GM12878 (cell line): ENCODE results near the gene ATP8B1. TPM values are rescaled to one million over a fixed set of nuclear protein-coding genes. Genes with fewer than 3 reads are reported as not detected.

Source experiments
- ATAC-seq: fragments of 200-7000 bp; cut with Tn5 transposase; 3 replicates; pipeline ENCODE4 v1.9.1; 2020; ENCODE audit warnings: mild to moderate bottlenecking, moderate library complexity
- BruUV-seq: library from RNA; stranded (reverse); fragments of 400-500 nt; replicated peaks from 2 replicates; lab custom pipeline; 2021; lab: Mats Ljungman, UMichigan
- CTCF ChIA-PET: fragments of 300-600 bp; sonication (Branson Sonifier 250); formaldehyde crosslinking; extraction: SDS; loops from one replicate; lab custom pipeline; 2021; ENCODE audit warnings: inconsistent platforms; lab: Yijun Ruan, JAX
- POLR2A ChIA-PET: fragments of 350-600 bp; formaldehyde crosslinking; extraction: SDS; loops from one replicate; lab custom pipeline; 2021; ENCODE audit warnings: inconsistent platforms; lab: Charles Lee
- RAD21 ChIA-PET: fragments of 300-600 bp; sonication (Branson Sonifier 250); formaldehyde crosslinking; loops from one replicate; lab custom pipeline; 2023; ENCODE audit warnings: antibody characterized with exemption; ENCODE audit not compliant: unreplicated experiment; lab: Charles Lee
- SMC1A ChIA-PET: fragments of 300-600 bp; sonication (Branson Sonifier 250); formaldehyde crosslinking; loops from one replicate; lab custom pipeline; 2023; ENCODE audit not compliant: unreplicated experiment, uncharacterized antibody; lab: Charles Lee
- DNase-seq: peaks from one replicate; pipeline ENCODE4 v3.0.0-alpha.2; 2011; ENCODE audit warnings: low read depth, low spot score
- FAIRE-seq: peaks from 3 replicates; lab custom pipeline; 2011; peaks lifted over from hg19 to GRCh38; lab: Jason Lieb, UNC
- H2AFZ ChIP-seq: 2 replicates; pipeline ENCODE4 v1.6.0; 2011; ENCODE audit warnings: low read depth, low read length, control low read depth; ENCODE audit not compliant: control insufficient read depth
- H3K27ac ChIP-seq: 2 replicates; pipeline ENCODE4 v1.5.1; 2011; ENCODE audit warnings: control low read depth; ENCODE audit not compliant: control insufficient read depth, insufficient read depth
- H3K27me3 ChIP-seq, 2 experiments: replicated peaks in 1 of 2; 2 replicates each; pipeline versions ENCODE4 v1.6.0 to v1.6.1; 2011; ENCODE audit warnings: low read length in 1 of 2; ENCODE audit not compliant: control insufficient read depth in 2 of 2, insufficient read depth in 2 of 2
- H3K36me3 ChIP-seq, 2 experiments: 2 replicates each; pipeline ENCODE4 v1.5.1; 2011; ENCODE audit warnings: low read length in 1 of 2; ENCODE audit not compliant: control insufficient read depth in 2 of 2, insufficient read depth in 2 of 2
- H3K4me1 ChIP-seq: 2 replicates; pipeline ENCODE4 v1.6.1; 2011; ENCODE audit warnings: mild to moderate bottlenecking, low read length, moderate library complexity, mixed read lengths; ENCODE audit not compliant: control insufficient read depth, insufficient read depth
- H3K4me2 ChIP-seq: 2 replicates; pipeline ENCODE4 v1.6.0; 2011; ENCODE audit warnings: control low read depth; ENCODE audit not compliant: control insufficient read depth, insufficient read depth
- H3K4me3 ChIP-seq: fragments of 200-600 bp; sonication (generic); 2 replicates; pipeline ENCODE4 v1.5.1; 2016
- H3K79me2 ChIP-seq: 2 replicates; pipeline ENCODE4 v1.6.0; 2011; ENCODE audit warnings: low read length; ENCODE audit not compliant: control insufficient read depth, insufficient read depth
- H3K9ac ChIP-seq: 2 replicates; pipeline ENCODE4 v1.8.0; 2011; ENCODE audit warnings: low read length, control low read depth, mixed read lengths; ENCODE audit not compliant: control insufficient read depth, insufficient read depth
- H3K9me3 ChIP-seq: replicated peaks from 3 replicates; pipeline ENCODE4 v1.5.1; 2011; ENCODE audit warnings: mild to moderate bottlenecking, low read length; ENCODE audit not compliant: control insufficient read depth, insufficient read depth
- H4K20me1 ChIP-seq: 2 replicates; pipeline ENCODE4 v1.6.0; 2011; ENCODE audit not compliant: control insufficient read depth, insufficient read depth
- CBX5 ChIP-seq: sonication (generic); IDR thresholded peaks from 2 replicates; pipeline ENCODE4 v1.6.1; 2016; ENCODE audit warnings: low read depth, moderate library complexity, mild to moderate bottlenecking, inconsistent platforms
- CEBPB ChIP-seq, 2 experiments: fragments of 150-350 bp in 1 of 2; IDR thresholded peaks; 2 replicates each; pipeline ENCODE4 v1.6.1; 2012 to 2014; ENCODE audit warnings: low read depth in 2 of 2, low read length in 2 of 2, borderline replicate concordance in 1 of 2, inconsistent platforms in 1 of 2
- EED ChIP-seq: sonication (generic); IDR thresholded peaks from 2 replicates; pipeline ENCODE4 v1.6.1; 2016; ENCODE audit warnings: antibody characterized with exemption, low read depth
- HCFC1 ChIP-seq: fragments of 150-350 bp; IDR thresholded peaks from 2 replicates; pipeline ENCODE4 v1.6.1; 2014; ENCODE audit warnings: low read length
- NR2C2 ChIP-seq: IDR thresholded peaks from 2 replicates; pipeline ENCODE4 v1.6.1; 2011; ENCODE audit warnings: borderline replicate concordance, low read depth; ENCODE audit not compliant: control insufficient read depth, insufficient read length
- SIN3A ChIP-seq: IDR thresholded peaks from 2 replicates; pipeline ENCODE4 v1.6.1; 2012; ENCODE audit warnings: low read depth, low read length, improper control_type of control experiment
- SRF ChIP-seq, 2 experiments: IDR thresholded peaks; 2 replicates each; pipeline ENCODE4 v1.6.1; 2011; ENCODE audit warnings: low read depth in 2 of 2, low read length in 2 of 2, mild to moderate bottlenecking in 1 of 2, moderate library complexity in 1 of 2
- WRNIP1 ChIP-seq: IDR thresholded peaks from 2 replicates; pipeline ENCODE4 v1.6.1; 2011; ENCODE audit warnings: low read depth, low read length, improper control_type of control experiment, borderline replicate concordance
- ZNF207 ChIP-seq: fragments of 450-650 bp; IDR thresholded peaks from 2 replicates; pipeline ENCODE4 v1.6.1; 2014; ENCODE audit warnings: antibody characterized with exemption, mild to moderate bottlenecking, borderline replicate concordance
- WGBS: methylation state at CpG from one replicate; pipeline ENCODE4 v1.1.6; 2016; ENCODE audit warnings: low lambda C conversion rate; ENCODE audit not compliant: insufficient replicate concordance, insufficient coverage; ENCODE audit errors: missing lambda C conversion rate; 5-methylcytosine and 5-hydroxymethylcytosine counted together
- in situ Hi-C: fragments of 300-500 bp; cut with MboI; formaldehyde crosslinking; loops from 9 replicates; pipeline ENCODE4 v1.14.3; 2018; ENCODE audit warnings: mixed read lengths
- intact Hi-C: fragments of 100-400 bp; cut with micrococcal nuclease; formaldehyde crosslinking; loops from one replicate; pipeline ENCODE4 v1.14.2; 2022; ENCODE audit not compliant: unreplicated experiment
- polyA plus RNA-seq, 11 experiments: library from polyadenylated mRNA; depleted of rRNA in 4 of 11; unstranded in 6 of 11; stranded (reverse) in 5 of 11; fragments of >200 nt; fragmentation: Nextera tagmentation in 4 of 11; fragmentation: Illumina TruSeq in 1 of 11; extraction: Ambion mirVana in 4 of 11; extraction: Trizol in 1 of 11; gene quantifications; 1 replicate in 1 of 11; 2 replicates in 10 of 11; pipeline versions ENCODE4 v1.2.1 to v1.2.3, GENCODE V29; 2011 to 2016; ENCODE audit warnings: inconsistent platforms in 2 of 11, missing spikeins in 2 of 11, low read depth in 1 of 11
- total RNA-seq, 4 experiments: library from RNA; depleted of rRNA in 3 of 4; stranded (reverse); fragments of >200 nt in 3 of 4; fragmentation: Illumina TruSeq in 1 of 4; extraction: Trizol in 1 of 4; gene quantifications; 2 replicates each; pipeline versions ENCODE4 v1.2.1 to v1.2.3, GENCODE V29; 2013 to 2021
- TF ChIP-seq, protein P1 (sequence below): fragments of 150-350 bp; IDR thresholded peaks from 2 replicates; pipeline ENCODE4 v1.6.1; 2016; ENCODE audit warnings: low read depth, low read length
- TF ChIP-seq, protein P2 (sequence below): IDR thresholded peaks from 2 replicates; pipeline ENCODE4 v1.6.1; 2012; ENCODE audit warnings: low read depth, low read length, improper control_type of control experiment
- TF ChIP-seq, protein P3 (sequence below): IDR thresholded peaks from 2 replicates; pipeline ENCODE4 v1.6.1; 2011; ENCODE audit warnings: borderline replicate concordance, low read depth, mild to moderate bottlenecking, moderate library complexity, mixed read lengths, low read length; ENCODE audit not compliant: insufficient read depth; ENCODE audit errors: extremely low read length

The ATP8B1 gene
- total and polyA plus RNA-seq, 10 of the 15 experiments (the other 5 are each of a cell fraction or from before 2014, with no cell fraction given), result 0.03 to 0.37 (median 0.11) TPM

DNA sequence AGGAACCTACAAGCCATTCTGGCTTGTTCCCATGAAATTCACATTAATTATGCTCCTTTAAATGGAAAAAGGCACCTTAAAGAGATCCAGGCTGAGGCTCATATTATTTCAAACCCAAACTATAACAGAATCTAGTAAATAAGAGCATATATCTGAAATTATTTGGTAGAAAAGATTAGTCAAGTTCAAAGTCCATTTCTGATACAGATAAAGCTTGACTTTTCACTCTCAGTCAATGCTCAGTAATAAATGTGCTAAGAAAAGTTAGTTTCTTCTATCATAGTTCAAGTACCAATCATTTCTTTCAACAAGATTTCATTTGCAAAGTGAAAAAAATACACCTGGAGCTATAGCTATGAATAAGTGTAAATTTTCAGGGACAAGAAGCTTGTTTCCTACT is 119.6 kb downstream of the ATP8B1 start (continued):
- TF ChIP-seq CEBPB (IDR thresholded peaks at IDR 0.05; ENCODE audit: borderline replicate concordance in 1 of 2, low read depth in 2 of 2, low read length in 2 of 2), result no peak
- TF ChIP-seq, protein P1, sequence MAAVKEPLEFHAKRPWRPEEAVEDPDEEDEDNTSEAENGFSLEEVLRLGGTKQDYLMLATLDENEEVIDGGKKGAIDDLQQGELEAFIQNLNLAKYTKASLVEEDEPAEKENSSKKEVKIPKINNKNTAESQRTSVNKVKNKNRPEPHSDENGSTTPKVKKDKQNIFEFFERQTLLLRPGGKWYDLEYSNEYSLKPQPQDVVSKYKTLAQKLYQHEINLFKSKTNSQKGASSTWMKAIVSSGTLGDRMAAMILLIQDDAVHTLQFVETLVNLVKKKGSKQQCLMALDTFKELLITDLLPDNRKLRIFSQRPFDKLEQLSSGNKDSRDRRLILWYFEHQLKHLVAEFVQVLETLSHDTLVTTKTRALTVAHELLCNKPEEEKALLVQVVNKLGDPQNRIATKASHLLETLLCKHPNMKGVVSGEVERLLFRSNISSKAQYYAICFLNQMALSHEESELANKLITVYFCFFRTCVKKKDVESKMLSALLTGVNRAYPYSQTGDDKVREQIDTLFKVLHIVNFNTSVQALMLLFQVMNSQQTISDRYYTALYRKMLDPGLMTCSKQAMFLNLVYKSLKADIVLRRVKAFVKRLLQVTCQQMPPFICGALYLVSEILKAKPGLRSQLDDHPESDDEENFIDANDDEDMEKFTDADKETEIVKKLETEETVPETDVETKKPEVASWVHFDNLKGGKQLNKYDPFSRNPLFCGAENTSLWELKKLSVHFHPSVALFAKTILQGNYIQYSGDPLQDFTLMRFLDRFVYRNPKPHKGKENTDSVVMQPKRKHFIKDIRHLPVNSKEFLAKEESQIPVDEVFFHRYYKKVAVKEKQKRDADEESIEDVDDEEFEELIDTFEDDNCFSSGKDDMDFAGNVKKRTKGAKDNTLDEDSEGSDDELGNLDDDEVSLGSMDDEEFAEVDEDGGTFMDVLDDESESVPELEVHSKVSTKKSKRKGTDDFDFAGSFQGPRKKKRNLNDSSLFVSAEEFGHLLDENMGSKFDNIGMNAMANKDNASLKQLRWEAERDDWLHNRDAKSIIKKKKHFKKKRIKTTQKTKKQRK, result no peak

DNA sequence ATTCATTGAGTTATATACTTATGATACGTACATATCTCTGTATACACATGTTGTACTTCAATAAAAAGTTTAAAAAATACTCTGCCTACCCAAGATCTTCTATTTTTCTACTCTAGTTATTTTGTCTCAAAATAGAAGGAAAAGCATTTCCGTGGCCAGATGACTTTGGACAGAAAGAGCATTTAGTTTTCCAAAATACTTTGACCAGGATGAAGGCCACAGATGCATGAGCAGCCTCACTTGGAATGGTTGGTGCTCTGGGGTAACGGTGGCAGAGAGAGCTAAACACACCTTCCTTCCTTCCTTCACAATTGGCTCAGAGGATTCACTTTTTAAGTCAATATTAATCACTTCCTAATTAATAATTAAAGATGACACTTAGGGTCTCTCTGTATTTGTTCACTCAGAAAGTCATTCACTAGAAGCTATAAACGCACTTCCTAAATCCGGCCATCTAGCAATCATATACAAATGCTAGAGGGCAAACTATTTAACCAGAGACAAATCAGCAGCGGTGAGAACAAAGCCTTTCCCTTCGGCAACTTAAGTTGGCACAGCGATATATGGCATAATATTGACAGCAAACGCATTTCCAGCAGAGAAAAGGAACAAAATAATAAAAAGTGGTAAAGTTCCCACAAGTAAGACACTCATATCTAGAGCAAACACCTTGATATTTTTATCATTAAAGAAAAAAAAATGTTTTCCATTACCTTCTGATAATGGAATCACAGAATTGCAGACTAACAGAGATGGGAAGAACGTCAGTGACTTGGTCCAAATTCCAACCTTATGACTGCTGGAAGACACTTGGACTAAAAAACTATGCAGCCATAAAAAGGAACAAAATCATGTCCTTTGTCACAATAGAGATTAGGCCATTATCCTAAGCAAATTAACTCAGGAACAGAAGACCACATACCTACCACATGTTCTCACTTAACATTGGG is 125.6 kb downstream of the ATP8B1 start:
- DNase-seq, result no peak
- Histone ChIP-seq H3K9ac (no peak overlapping the region), H2AFZ (no peak overlapping the region), H3K4me2 (no peak overlapping the region), H3K4me1 (no peaks in the 10 kb centered on the region), H3K79me2 (no peaks in the 10 kb centered on the region), H3K9me3 (peaks cover 1% of the 10 kb centered on the region; the same call in 1 of the 3 replicates), H3K27ac (no peak overlapping the region), H3K27me3 (no peaks in the 10 kb centered on the region), H3K4me3 (no peak overlapping the region), H3K36me3 (no peaks in the 10 kb centered on the region), H4K20me1 (no peaks in the 10 kb centered on the region)
- POLR2A ChIA-PET, result no interaction called here
- no peak for ATAC-seq
- RAD21 ChIA-PET, result interaction anchor here (0.7 kb wide), 1 partner anchor 1091 kb away, joined by 4 read pairs; no protein-coding TSS in a partner anchor
- BruUV-seq, result no TSS peak
- CTCF ChIA-PET, result interaction anchor here (0.6 to 0.8 kb wide), 2 partner anchors 18 to 185 kb away, joined by 3 read pairs; no protein-coding TSS in a partner anchor
- SMC1A ChIA-PET, result interaction anchor here (1.6 kb wide), 1 partner anchor 9 kb away, joined by 3 read pairs; no protein-coding TSS in a partner anchor
- in situ Hi-C loops, result no loop called here
- intact Hi-C loops, result no loop called here
- 70% methylated on average over 10 of the region's 10 CpGs for WGBS
- no peak for FAIRE-seq
- no peak for TF ChIP-seq ZNF207
- TF ChIP-seq, protein P2, sequence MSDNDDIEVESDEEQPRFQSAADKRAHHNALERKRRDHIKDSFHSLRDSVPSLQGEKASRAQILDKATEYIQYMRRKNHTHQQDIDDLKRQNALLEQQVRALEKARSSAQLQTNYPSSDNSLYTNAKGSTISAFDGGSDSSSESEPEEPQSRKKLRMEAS, result no peak
- TF ChIP-seq SRF (IDR thresholded peaks at IDR 0.05; ENCODE audit: low read depth in 2 of 2, low read length in 2 of 2), result no peak
- TF ChIP-seq SIN3A, result no peak
- no peak for TF ChIP-seq HCFC1
- TF ChIP-seq, protein P3, sequence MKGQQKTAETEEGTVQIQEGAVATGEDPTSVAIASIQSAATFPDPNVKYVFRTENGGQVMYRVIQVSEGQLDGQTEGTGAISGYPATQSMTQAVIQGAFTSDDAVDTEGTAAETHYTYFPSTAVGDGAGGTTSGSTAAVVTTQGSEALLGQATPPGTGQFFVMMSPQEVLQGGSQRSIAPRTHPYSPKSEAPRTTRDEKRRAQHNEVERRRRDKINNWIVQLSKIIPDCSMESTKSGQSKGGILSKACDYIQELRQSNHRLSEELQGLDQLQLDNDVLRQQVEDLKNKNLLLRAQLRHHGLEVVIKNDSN, result no peak
- TF ChIP-seq WRNIP1, result no peak
- TF ChIP-seq NR2C2, result no peak
- no peak for TF ChIP-seq EED
- TF ChIP-seq CEBPB (IDR thresholded peaks at IDR 0.05; ENCODE audit: borderline replicate concordance in 1 of 2, low read depth in 2 of 2, low read length in 2 of 2), result no peak
- no peak for TF ChIP-seq CBX5
